HUES6 (cell line): ENCODE results near the gene DEPDC4.

Experiments used
- H3K27ac ChIP-seq: 2 replicates; pipeline ENCODE4 v1.7.0; 2013; ENCODE audit warnings: low read depth, mild to moderate bottlenecking, low read length, inconsistent platforms
- H3K27me3 ChIP-seq: 2 replicates; pipeline ENCODE4 v1.6.1; 2013; ENCODE audit warnings: low read length; ENCODE audit not compliant: control insufficient read depth, insufficient read depth
- H3K36me3 ChIP-seq: 2 replicates; pipeline ENCODE4 v1.6.1; 2013; ENCODE audit warnings: low read length; ENCODE audit not compliant: control insufficient read depth, insufficient read depth
- H3K4me1 ChIP-seq: 2 replicates; pipeline ENCODE4 v1.6.1; 2013; ENCODE audit warnings: low read length; ENCODE audit not compliant: control insufficient read depth, insufficient read depth
- H3K4me3 ChIP-seq: 2 replicates; pipeline ENCODE4 v1.5.1; 2013; ENCODE audit warnings: low read depth, low read length
- H3K9ac ChIP-seq: one replicate; pipeline ENCODE4 v1.6.1; 2013; ENCODE audit warnings: mild to moderate bottlenecking, low read length
- H3K9me3 ChIP-seq: 2 replicates; pipeline ENCODE4 v1.6.1; 2013; ENCODE audit warnings: low read depth, low read length; ENCODE audit not compliant: control insufficient read depth, insufficient read depth

Gene DEPDC4

GRCh38 chr12:100214518-100214917 is 52.4 kb downstream of the DEPDC4 start:
- Histone ChIP-seq H3K4me1 (no peaks in the 10 kb centered on the region), H3K27ac (no peak overlapping the region), H3K9ac (no peak overlapping the region), H3K4me3 (no peak overlapping the region), H3K27me3 (no peaks in the 10 kb centered on the region), H3K9me3 (no peaks in the 10 kb centered on the region), H3K36me3 (peaks cover 78% of the 10 kb centered on the region)

GRCh38 chr12:100213016-100213891 is 53.6 kb downstream of the DEPDC4 start:
- Histone ChIP-seq H3K27me3 (no peaks in the 10 kb centered on the region), H3K27ac (no peak overlapping the region), H3K9me3 (no peaks in the 10 kb centered on the region), H3K4me3 (no peak overlapping the region), H3K4me1 (no peaks in the 10 kb centered on the region), H3K36me3 (peaks cover 77% of the 10 kb centered on the region), H3K9ac (no peak overlapping the region)

- Histone ChIP-seq H3K27ac (no peak overlapping the region), H3K9ac (no peak overlapping the region), H3K36me3 (peaks cover 86% of the 10 kb centered on the region), H3K4me3 (no peak overlapping the region), H3K27me3 (no peaks in the 10 kb centered on the region), H3K9me3 (no peaks in the 10 kb centered on the region), H3K4me1 (no peaks in the 10 kb centered on the region)
Observed at GRCh38 chr12:100211698-100212097, 55.2 kb downstream of the DEPDC4 start.

- H3K9me3 ChIP-seq = no peaks in the 10 kb centered on the region
- H3K4me3 ChIP-seq = no peak overlapping the region
- H3K36me3 ChIP-seq = peaks cover 72% of the 10 kb centered on the region
- no peaks in the 10 kb centered on the region for H3K27me3 ChIP-seq
- no peak overlapping the region for H3K9ac ChIP-seq
- no peak overlapping the region for H3K27ac ChIP-seq
- H3K4me1 ChIP-seq = no peaks in the 10 kb centered on the region
Observed at GRCh38 chr12:100208834-100209233, 58.0 kb downstream of the DEPDC4 start.

GRCh38 chr12:100207311-100207710 is 59.6 kb downstream of the DEPDC4 start:
- Histone ChIP-seq H3K4me3 (no peak overlapping the region), H3K36me3 (peaks cover 58% of the 10 kb centered on the region), H3K27ac (no peak overlapping the region), H3K9me3 (no peaks in the 10 kb centered on the region), H3K27me3 (no peaks in the 10 kb centered on the region), H3K9ac (no peak overlapping the region), H3K4me1 (peaks cover 2% of the 10 kb centered on the region; the same call in 1 of the 2 replicates)

GRCh38 chr12:100201604-100202423 is 65.1 kb downstream of the DEPDC4 start:
- H3K4me3 ChIP-seq = peak overlapping the region; percentile 89
- no peak overlapping the region for H3K9ac ChIP-seq
- peaks cover 6% of the 10 kb centered on the region for H3K4me1 ChIP-seq
- H3K27ac ChIP-seq = no peak overlapping the region
- H3K9me3 ChIP-seq = no peaks in the 10 kb centered on the region
- H3K36me3 ChIP-seq = peaks cover 8% of the 10 kb centered on the region
- H3K27me3 ChIP-seq = no peaks in the 10 kb centered on the region

GRCh38 chr12:100200463-100201181 is 66.3 kb downstream of the DEPDC4 start, which contains the start of gene ACTR6:
TSS of gene ACTR6 (plus strand) at chr12:100200815. CDS start at chr12:100200852, 37 bp downstream.
- Histone ChIP-seq H3K4me1 (peaks cover 6% of the 10 kb centered on the region), H3K4me3 (peak within 1 kb of the TSS; percentile 89), H3K9me3 (no peaks in the 10 kb centered on the region), H3K27me3 (no peaks in the 10 kb centered on the region), H3K27ac (0 out of 2 replicates have a peak within 1 kb of the TSS, but pooled peaks have one; percentile 32), H3K9ac (peak within 1 kb of the TSS; percentile 80), H3K36me3 (peaks cover 4% of the 10 kb centered on the region; the same call in 1 of the 2 replicates)

GRCh38 chr12:100199347-100200149 is 67.3 kb downstream of the DEPDC4 start:
- H3K4me1 ChIP-seq = peaks cover 6% of the 10 kb centered on the region
- no peaks in the 10 kb centered on the region for H3K27me3 ChIP-seq
- H3K9ac ChIP-seq = peak overlapping the region; percentile 80
- no peaks in the 10 kb centered on the region for H3K9me3 ChIP-seq
- peaks cover 8% of the 10 kb centered on the region; the same call in 1 of the 2 replicates for H3K36me3 ChIP-seq
- peak overlapping the region; percentile 89 for H3K4me3 ChIP-seq
- H3K27ac ChIP-seq = 0 out of 2 replicates have a peak overlapping the region, but pooled peaks have one; percentile 32

- Histone ChIP-seq H3K27ac (no peak overlapping the region), H3K9me3 (no peaks in the 10 kb centered on the region), H3K27me3 (no peaks in the 10 kb centered on the region), H3K36me3 (peaks cover 10% of the 10 kb centered on the region; the same call in 1 of the 2 replicates), H3K9ac (peak overlapping the region; percentile 80), H3K4me3 (peak overlapping the region; percentile 89), H3K4me1 (peaks cover 6% of the 10 kb centered on the region)
Observed at GRCh38 chr12:100199023-100199346, 67.9 kb downstream of the DEPDC4 start.

GRCh38 chr12:100197486-100197885 is 69.4 kb downstream of the DEPDC4 start:
- peaks cover 5% of the 10 kb centered on the region for H3K4me1 ChIP-seq
- H3K9ac ChIP-seq = no peak overlapping the region
- H3K9me3 ChIP-seq = no peaks in the 10 kb centered on the region
- H3K4me3 ChIP-seq = no peak overlapping the region
- H3K36me3 ChIP-seq = peaks cover 13% of the 10 kb centered on the region; the same call in 1 of the 2 replicates
- no peak overlapping the region for H3K27ac ChIP-seq
- no peaks in the 10 kb centered on the region for H3K27me3 ChIP-seq
